HT1080 (cell line): ENCODE results near the gene CDH19. TPM values are rescaled to one million over a fixed set of nuclear protein-coding genes. Genes with fewer than 3 reads are reported as not detected.
A peak's percentile ranks its signal among the peaks of the same experiment; 100 is the strongest.

Experiments
- DNase-seq: peaks from one replicate; pipeline ENCODE4 v3.0.0-alpha.2; 2015; ENCODE audit warnings: low read depth
- total RNA-seq: library from RNA; depleted of rRNA; stranded (reverse); fragments of >200 nt; shearing (Covaris generic); gene quantifications from 2 replicates; pipeline ENCODE4 v1.2.3, GENCODE V29; 2014

The CDH19 gene
- total RNA-seq, 1 experiment from 2014 or later = not detected

DNA sequence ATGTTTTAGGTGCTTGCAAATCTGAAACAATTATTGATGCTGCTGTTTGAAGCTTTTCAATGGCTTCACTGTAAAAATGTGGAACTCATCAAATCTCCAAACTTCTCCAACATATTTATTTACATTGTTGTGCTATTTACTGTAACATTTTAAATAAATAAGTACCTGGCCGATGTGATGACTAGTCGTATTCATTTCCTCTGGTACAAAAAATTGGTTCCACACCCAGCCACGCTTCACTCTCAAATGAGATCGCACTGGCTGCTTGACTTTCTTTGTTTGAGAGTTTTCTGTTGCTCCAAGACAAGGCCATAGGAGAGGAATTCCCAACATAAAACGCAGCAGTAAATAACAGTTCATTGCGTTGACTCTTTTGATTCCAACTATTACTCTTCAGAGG lies 32.0 kb downstream of the CDH19 start:
- no peak for DNase-seq

DNA sequence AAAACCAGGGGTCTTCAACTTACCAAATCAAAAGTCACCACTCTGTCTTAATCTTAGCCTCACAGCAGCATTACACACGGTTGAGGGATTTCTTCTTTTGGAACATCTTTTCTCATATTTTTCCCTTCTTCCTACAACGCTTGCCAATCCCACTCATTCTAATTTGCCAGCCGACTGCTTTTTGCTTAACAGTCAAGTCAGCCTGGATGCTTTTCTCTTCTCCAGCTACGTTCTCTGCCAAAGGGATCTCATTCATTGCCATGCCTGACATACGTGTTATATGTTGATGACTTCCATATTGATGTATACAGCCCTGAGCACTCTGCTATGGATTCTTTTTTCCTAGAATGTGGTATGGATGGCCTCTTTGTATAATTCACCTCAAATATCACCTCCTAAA lies 37.3 kb downstream of the CDH19 start:
- DNase-seq = no peak

GRCh38 chr18:66564236-66564635 lies 39.7 kb downstream of the CDH19 start:
- no peak for DNase-seq

GRCh38 chr18:66562279-66562678 lies 41.6 kb downstream of the CDH19 start:
- DNase-seq = no peak

DNA sequence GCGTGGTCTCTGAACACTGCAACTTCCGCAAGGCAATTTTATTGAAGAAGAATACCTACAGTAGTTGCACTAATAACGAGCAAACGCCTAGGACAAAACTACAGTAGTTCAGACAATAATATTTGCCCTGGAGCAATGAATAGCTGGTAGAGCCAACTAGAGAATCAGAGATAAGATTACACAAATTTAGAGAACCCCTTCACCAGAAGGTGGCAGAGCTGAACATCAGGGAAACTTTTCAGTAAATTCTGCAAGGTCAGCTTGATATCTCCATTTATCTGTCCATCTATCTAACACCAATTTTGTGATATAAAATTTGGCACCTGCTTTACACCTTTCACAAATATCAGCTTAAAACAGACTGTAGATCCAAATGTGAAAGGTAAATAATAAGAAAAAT lies 43.8 kb downstream of the CDH19 start:
- peak; percentile 16 for DNase-seq

- DNase-seq = peak; percentile 27
Observed at GRCh38 chr18:66558773-66559172, 45.1 kb downstream of the CDH19 start.

GRCh38 chr18:66557091-66557490 lies 46.8 kb downstream of the CDH19 start:
- no peak for DNase-seq

DNA sequence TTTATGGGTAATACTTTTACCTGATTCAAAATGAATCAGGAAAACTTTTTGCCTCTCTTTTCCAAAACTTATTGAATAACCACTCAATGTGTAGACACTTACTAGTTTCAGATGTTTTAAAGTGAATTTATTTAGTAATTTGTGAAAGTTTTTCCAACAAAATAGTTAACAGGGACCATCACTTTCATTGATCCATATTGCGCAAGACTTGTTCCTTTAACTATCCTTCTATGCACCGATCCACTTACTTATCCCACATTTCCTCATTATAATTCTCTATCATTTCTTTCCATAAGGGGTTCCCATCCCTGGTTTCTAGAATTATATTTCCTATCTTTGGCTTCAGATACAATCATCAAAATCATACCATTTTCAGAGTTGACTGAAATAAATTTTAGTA lies 48.3 kb downstream of the CDH19 start:
- no peak for DNase-seq

- DNase-seq = peak; percentile 11
Observed at GRCh38 chr18:66553824-66554223, 50.1 kb downstream of the CDH19 start.

GRCh38 chr18:66550366-66550765 lies 53.5 kb downstream of the CDH19 start:
- DNase-seq = no peak

DNA sequence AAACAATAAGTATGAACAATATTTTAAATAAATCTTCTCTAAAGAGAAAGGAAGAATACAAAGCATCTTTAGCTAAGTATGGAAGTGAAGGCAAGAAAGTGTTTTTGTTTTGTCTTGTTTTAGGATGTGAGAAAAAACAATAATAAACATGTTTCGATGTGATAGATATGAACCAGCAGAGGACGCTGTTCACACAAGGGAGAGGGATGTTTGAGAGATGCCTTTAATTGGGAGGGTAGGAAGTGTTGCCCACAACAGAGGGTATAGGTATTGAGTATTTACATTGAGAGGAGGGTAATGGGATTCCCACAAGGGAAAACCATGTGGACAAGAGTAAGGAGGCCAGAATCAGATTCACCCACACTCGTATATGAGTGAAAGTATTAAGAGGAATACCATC lies 55.1 kb downstream of the CDH19 start:
- DNase-seq = no peak

DNA sequence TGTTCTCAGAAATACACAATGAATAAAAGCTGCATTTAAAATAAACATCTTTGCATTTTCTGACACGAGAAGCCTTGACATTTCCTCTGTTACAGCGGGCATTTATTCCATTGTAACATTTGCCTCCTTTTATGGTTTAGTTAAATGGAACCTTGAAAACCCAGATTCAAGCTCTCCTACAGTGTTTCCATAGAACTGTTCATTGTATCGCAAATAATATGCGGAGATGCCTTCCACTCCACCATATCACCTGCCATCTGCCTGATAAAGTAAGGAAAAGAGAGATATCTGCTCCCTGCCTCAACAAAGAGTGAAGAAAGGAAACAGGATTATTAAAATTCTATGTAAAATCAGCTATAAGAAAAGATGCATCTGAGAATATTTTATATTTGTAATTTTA lies 69.8 kb downstream of the CDH19 start:
- no peak for DNase-seq

GRCh38 chr18:66533693-66534092 lies 70.2 kb downstream of the CDH19 start:
- no peak for DNase-seq

GRCh38 chr18:66523219-66523991 lies 80.5 kb downstream of the CDH19 start:
- no peak for DNase-seq

- no peak for DNase-seq
Observed at GRCh38 chr18:66513996-66514395, 89.9 kb downstream of the CDH19 start.

GRCh38 chr18:66511792-66512191 lies 92.1 kb downstream of the CDH19 start:
- peak; percentile 67 for DNase-seq

GRCh38 chr18:66511289-66511688 lies 92.6 kb downstream of the CDH19 start:
- DNase-seq = no peak

- DNase-seq = no peak
Observed at GRCh38 chr18:66510357-66511045, 93.4 kb downstream of the CDH19 start.

DNA sequence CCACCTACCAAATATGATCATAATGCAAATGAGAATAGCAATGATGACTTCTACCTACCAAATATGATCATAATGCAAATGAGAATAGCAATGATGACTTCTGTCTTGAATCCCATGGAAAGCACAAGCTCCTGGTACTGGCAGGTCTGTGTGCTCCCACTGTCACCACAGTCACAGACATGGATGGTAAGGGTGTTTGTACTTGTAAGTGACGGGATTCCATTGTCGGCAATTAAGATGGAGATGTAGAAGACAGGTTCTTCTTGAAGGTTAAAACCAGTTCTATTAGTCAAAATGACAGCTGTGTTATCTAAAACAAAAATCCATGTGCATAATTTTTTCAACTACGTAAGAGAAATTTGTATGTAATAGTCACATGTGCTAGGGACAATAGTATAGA lies 95.0 kb downstream of the CDH19 start:
- no peak for DNase-seq

- DNase-seq = no peak
Observed at GRCh38 chr18:66506178-66506577, 97.7 kb downstream of the CDH19 start.

GRCh38 chr18:66497351-66497750 lies 106.5 kb downstream of the CDH19 start:
- no peak for DNase-seq

GRCh38 chr18:66495844-66496243 lies 108.0 kb downstream of the CDH19 start:
- DNase-seq = peak; percentile 68

GRCh38 chr18:66473882-66474281 lies 130.0 kb downstream of the CDH19 start:
- no peak for DNase-seq
